ENCODE measurements around the gene RIPK1.
A peak's percentile ranks its signal among the peaks of the same experiment; 100 is the strongest.
"Not testable (repeated sequence)": the region's sequence is repeated elsewhere in the genome, so short reads cannot be mapped to it uniquely, and the experiment has no call there.

RIPK1 gene

DNA sequence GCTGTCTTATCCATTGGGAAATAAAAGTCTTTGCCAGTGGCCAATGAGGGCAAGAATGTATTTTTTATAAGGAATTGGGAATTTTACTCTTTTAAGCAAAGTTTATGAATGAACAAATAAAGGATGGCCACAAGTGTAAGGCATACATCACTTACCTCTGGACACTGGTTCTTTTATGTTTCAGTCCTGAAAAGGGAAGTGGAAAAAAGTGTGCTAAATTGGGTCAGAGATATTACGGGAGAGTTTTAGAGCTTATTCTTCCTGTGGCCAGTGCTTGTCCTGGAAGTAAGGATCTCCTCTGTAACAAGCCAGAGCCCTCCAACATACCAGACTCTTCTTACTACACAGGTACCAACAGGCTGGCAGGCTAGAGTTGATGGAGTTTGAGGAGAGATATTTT lies 22.5 kb upstream of the RIPK1 start:
- no peak for DNase-seq (ENCODE audit: low read depth)

DNA sequence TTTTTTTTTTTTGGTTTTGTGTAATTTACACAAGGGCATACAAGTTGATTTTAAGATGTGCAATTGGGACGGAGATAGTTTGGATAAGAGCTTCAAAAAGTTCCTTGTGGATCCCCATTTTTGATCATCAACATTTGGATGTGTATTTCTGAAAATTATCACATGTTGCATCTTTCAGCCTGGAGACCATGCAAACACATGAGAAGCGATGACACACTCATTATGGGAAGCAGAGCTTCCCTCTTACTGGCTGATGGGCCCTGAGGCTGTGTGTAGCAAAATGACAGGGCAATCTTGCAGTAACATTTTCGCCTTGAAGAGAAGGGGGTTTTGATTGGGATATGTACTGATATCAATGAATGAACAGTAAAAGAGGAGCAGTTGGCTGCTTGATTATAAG lies 22.0 kb upstream of the RIPK1 start:
- DNase-seq (ENCODE audit: low read depth): no peak

DNA sequence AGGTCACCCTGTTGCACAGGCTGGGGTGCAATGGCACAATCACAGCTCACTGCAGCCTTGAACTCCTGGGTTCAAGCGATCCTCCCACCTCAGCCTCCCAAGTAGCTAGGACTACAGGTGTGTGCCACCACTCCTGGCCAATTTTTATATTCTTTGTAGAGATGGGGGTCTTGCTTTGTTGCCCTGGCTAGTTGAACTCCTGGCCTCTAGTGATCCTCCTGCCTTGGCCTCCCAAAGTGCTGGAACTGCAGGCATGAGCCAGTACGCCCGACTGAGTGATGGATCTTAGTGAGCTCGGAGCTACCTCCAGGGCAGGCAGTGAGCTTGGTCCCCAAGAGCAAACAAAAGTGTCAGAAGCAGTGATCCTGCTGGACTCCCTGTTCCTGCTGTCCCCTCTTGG lies 20.3 kb upstream of the RIPK1 start:
- DNase-seq (ENCODE audit: low read depth): not testable (repeated sequence)

DNA sequence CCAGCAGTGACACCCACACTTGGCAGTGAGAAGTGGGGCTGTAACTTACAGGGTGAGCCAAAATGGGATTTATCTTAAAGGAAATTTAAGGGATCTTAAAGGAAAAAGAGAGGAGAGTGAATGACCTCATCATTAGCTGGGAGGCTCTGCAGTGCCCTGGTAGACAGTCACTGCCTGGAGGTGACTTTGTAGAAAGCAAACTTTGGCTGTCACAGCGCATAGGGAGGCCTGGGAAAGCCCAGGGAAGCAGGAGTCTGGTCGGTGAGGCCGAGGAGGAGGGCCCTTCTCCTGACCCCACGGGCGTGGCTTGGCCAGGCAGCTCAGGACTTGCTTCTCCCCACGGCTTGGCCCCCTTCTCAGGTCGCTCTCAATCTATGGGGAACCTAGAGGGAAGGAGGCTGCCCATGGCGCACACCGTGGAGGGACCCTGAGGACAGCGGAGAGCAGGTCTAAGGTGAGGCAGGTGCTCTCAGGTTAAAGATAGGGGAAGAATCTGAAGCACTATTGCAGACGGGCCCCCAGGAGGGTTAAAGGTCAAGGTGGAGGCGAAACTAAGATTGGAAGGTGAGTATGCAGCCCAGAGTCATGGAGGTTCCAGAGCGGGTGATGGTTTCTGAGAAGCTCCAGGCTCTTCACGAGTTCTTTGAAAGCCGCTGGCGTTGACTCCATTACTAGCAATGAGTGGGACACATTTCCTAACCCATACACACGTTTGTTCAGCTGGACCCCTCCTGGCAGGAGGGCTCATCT lies 15.6 kb upstream of the RIPK1 start:
- DNase-seq (ENCODE audit: low read depth): no peak

DNA sequence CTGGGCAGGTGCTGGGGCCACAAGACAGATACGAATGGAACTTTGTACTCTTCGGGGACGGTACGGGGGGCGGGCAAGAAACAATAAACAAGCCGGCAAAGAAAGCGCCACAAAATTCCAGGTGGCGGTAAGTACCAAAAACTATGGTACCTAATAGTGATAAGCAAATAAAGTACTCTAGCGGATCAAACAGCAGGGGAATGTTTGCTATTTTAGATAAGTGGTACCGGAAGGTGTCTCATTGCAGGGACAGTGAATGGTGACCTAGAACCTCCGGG lies 15.1 kb upstream of the RIPK1 start:
- no peak for DNase-seq (ENCODE audit: low read depth)

DNA sequence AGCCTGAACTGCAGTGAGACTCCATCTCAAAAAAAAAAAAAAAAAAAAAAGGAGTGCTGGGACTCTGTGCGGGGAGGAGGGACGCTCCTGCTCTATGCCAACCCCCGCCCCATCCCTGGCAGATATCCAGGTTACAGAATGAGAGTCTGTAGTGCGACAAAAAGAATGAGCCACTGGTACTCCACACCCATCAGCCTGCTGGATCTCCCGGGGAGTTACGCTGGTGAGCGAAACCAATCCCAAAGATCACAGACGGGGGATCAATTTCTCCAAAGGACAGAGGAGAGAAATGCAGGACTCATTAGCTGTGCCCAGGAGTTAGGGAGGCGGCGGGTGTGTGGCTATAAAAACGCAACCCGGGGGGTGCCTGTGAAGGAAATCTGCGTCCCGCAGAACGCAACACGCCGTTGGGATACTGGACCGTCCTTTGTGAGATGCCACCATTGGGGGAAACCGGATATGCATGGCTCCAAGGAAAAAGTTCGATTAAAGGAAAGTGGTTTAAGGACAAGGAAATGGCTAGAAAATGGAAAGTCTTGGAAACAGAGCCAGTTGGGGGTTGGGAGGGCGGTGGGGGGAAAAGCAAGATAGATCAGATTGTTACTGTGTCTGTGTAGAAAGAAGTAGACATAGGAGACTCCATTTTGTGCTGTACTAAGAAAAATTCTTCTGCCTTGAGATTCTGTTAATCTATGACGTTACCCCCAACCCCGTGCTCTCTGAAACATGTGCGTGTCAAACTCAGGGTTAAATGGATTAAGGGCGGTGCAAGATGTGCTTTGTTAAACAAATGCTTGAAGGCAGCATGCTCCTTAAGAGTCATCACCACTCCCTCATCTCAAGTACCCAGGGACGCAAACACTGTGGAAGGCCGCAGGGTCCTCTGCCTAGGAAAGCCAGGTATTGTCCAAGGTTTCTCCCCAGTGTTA lies 13.8 kb upstream of the RIPK1 start:
- not testable (repeated sequence) for DNase-seq (ENCODE audit: low read depth)

DNA sequence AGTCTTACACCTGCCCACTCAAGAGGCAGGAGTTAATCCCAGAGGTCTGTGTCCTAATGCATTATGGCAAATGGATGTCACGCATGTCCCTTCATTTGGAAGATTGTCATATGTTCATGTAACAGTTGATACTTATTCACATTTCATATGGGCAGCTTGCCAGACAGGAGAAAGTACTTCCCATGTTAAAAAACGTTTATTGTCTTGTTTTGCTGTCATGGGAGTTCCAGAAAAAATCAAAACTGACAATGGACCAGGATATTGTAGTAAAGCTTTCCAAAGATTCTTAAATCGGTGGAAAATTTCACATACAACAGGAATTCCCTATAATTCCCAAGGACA lies 13.2 kb upstream of the RIPK1 start:
- not testable (repeated sequence) for DNase-seq (ENCODE audit: low read depth)

DNA sequence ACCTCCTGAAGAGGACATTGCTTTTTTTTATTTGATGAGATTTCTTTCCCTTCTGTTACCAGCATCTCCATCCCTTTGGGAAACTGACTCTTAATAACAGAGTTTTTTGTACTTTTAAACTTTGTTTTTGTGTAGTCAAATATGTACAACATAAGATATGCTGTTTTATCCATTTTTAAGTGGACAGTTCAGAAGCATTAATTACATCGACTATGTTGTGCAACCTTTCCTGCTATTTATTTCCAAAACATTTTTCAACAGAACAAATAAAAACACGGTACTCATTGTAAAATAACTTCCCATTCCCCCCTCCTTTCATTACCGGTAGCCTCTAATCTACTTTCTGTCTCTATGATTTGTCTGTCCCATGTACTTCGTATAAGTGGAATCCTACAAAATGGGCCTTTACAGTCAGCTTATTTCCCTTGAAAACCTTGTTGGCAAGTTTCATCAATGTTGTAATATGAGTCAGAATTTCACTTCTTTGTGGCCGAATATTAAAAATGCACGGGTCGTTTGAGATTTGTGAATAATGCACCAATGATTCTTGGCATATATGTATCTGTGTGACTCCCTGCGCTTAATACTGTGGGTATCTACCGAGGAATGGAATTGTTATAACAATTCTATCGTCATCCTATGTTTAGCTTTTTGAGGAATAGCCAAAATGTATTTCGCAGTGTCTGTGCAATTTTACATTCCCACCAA lies 11.1 kb upstream of the RIPK1 start:
- no peak for DNase-seq (ENCODE audit: low read depth)

DNA sequence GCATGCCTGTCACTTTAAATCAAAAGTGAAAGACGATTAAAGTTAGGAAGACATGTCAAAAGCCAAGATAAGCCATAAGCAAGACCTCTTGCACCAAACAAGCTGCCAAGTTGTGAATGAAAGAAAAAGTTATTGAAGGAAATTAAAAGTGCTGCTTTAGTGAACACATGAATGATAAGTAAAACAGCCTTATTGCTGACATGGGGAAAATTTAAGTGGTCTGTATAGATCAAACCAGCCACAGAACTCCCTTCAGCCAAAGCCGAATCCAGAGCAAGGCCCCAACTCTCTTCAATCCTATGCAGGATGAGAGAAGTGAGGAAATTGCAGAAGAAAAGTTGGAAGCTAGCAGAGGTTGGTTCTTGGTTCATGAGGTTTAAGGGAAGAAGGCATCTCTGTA lies 9.3 kb upstream of the RIPK1 start:
- DNase-seq (ENCODE audit: low read depth): no peak

DNA sequence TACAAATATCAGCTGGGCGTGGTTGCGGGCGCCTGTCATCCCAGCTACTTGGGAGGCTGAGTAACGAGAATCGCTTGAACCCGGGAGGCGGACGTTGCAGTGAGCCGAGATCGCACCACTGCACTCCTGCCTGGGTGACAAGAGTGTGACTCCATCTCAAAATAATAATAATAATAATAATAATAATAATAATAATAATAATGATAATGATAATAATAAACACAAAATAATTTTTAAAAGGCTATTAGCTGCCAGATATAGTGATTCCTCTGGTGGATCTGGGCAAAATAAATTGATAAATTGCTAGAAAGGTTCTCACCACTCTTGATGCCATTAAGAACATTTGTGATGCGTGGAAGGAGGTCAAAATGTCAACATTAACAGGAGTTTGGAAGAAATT lies 8.2 kb upstream of the RIPK1 start:
- not testable (repeated sequence) for DNase-seq (ENCODE audit: low read depth)

DNA sequence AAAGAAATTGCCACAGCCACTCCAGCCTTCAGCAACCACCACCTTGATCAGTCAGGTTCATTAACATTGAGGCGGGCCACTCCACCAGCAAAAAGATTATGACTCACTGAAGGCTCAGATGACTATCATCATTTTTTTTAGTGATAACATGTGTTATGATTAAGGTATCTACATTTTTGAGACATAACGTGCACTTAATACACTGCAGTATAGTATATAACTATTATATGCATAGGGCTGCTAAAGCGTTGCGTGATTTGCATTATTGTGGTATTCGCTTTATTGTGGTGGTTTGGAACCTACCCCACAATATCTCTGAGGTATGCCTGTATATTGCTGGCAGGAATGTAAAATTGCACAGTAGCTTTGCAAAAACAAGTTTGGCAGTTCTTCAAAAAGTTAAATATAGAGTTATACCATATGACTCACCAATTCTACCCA lies 6.8 kb upstream of the RIPK1 start:
- no peak for DNase-seq (ENCODE audit: low read depth)

DNA sequence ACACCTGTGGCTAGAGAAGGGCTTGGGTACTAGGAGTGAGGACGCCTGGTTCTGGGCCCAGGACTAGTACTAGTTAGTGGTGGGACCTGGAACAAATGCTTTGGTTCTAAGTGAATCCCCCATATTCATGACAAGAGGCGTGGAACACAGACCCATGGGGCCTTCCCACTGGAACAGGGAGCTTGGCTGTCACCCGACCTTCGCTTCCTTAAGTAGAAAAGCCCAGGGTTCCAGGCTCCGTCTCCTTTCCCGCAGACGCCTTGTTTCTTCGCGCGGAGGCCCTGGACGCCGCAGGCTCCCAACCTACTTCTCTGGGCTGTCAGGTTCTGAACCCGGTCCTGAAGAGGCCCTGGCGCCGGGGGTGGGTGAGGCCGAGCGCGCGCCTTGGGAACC lies 5.0 kb upstream of the RIPK1 start:
- DNase-seq (ENCODE audit: low read depth): not testable (repeated sequence)

DNA sequence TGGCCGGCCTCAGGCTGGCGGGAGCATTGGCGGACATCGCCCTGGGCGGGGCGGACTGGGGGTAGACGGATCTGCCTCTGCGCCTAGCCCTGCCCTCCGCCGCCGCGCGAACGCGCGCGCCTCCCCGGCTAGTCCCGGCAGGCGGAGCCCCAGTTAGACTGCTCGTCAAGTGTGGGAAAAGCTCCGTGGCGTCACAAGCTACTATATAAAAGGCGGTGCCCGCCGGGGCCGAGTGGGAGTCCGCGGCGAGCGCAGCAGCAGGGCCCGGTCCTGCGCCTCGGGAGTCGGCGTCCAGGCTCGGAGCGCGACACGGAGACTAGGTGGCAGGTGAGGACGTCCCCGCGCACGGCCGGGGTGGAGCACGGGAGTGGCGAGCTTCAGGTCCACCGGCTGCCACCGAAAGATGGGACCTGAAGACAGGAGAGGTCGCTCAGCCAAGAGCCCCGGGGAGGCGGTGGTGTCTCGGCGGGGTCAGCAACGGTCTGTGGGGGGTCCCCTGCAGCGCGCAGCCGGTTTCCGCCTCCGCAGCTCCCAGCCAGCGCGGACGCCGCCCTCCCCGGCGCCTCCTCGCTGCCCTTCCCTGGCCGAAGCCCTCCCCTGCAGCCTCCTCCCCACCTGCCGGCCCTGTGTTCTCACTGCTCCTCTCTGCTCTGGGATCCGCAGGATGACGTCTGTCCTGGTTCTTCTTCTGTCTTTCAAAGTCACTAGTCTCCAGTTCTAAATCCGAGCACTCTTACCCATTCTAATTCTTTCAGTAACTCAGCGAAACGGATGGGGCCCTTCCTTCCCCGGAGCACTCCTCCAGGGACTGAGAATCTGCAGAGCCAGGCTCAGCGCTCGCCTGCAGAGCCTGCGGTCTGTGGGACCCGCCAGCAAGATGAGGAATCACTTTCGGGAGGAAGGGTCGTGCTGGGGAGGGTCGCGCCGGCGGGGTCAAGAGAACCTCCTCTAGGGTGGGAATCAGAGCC lies 4.3 kb upstream of the RIPK1 start:
- peak; percentile 92 for DNase-seq (ENCODE audit: low read depth)

DNA sequence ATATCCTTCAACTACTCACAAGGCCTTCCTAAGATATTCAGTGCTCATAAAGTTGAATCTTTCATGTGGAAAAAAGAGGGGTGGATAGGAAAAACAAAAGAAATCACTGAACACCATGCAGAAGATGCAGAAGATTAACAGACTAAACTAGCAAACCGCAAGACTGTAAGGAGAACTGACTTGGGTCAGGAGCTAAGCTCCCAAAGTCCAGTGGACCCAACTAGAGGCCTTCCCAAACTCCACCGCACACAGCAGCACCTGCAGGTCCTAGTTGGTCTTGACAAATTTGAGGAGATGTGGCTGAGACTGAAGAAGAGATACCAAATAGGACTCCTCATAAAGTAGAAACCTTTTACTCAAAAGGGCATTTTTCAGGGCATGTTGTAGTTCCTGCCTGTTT lies 3.3 kb downstream of the RIPK1 start:
- DNase-seq (ENCODE audit: low read depth): no peak

DNA sequence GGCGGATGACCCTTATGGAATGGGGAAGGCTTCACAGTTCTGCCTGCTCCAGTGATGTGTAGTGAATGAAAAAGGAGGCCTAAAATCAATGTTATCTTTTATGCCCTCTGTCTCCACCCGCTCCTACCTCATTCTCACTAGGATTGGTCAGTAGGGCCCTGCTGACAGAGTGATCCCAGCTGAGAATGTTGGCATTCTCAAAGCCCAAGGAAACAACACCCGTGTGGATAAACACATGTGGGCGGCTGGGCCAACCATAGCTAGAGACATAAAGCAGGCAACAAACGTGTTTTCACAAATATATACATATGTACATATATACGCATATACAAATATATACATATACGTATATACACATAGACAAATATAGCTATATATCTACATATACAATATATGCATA lies 4.5 kb downstream of the RIPK1 start:
- no peak for DNase-seq (ENCODE audit: low read depth)

DNA sequence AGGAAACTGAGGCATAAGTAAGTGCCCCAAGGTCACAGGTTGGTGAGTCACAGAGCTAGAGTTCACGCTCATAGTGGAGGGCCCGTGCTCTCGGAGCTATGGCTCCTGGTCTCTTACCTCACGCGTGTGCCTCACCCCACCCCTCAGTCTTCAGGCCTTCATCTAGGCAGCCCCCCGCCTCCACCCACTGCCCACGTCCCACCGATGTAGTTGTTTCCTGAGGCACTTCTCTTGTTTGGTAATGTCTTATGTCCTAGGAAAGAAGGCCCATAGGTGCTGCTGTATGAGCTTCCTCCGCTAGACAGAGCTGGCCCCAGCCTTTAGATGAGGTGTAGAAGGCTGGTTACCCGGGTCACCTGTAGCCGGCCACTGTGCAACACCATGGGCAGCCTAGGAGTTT lies 5.1 kb downstream of the RIPK1 start:
- DNase-seq (ENCODE audit: low read depth): no peak

DNA sequence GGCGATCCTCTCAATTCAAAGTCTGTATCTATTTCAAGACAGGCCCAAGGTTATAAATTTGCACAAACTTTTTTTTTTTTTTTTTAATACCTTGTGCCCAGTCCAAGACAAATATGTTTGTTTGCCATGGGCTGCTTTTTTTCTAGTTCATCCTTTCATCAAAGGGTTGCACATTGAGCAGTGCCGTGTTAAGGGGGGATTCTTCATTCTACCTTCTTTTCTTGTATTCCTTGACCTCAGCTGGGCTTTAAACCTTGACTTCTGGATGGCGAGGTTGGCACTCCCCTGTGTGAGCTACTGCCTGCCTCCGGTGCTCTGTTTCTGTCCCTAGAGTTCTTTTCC lies 7.4 kb downstream of the RIPK1 start:
- no peak for DNase-seq (ENCODE audit: low read depth)

DNA sequence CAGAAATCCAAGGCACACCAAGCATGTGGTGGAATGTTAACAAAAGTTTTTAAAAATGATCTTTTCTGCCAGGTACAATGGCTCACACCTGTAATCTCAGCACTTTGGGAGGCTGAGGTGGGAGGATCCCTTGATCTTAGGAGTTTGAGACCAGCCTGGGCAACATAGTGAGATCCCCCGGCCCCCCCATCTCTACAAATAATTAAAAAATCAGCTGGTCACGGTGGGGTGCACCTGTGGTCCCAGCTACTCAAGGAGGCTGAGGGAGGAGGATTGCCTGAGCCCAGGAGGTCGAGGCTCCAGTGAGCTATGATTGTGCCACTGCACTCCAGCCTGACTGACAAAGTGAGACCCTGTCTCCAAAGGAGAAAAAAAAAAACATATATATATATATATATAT lies 8.0 kb downstream of the RIPK1 start:
- DNase-seq (ENCODE audit: low read depth): no peak

DNA sequence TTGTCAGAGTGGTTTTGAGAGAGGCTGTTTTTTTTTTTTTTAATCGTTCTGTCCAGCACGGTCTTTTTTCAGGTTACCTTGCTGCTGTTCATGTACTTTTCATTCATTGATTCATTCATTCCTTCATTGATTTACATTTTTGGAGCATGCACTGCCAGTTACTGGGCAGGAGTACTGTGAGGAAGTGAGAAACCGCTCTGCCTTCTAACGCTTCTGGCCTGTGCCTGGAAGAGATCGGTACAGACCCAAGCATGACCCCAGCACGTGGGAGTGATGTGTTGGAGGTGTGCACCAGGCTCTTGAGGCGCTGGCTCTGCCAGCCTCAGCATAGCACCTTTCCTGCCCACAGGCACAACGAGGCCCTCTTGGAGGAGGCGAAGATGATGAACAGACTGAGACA lies 9.1 kb downstream of the RIPK1 start:
- DNase-seq (ENCODE audit: low read depth): no peak

DNA sequence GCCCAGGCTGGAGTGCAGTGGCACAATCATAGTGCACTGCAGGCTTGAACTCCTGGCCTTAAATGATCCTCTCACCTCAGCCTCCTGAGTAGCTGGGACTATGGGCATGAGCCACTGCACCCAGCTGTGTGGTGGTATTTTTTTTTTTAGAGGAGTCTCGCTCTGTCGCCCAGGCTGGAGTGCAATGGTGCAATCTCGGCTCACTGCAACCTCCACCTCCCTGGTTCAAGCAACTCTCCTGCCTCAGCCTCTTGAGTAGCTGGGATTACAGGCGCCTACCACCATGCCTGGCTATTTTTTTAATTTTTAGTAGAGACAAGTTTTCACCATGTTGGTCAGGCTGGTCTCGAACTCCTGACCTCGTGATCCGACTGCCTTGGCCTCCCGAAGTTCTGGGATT lies 10.7 kb downstream of the RIPK1 start:
- not testable (repeated sequence) for DNase-seq (ENCODE audit: low read depth)

DNA sequence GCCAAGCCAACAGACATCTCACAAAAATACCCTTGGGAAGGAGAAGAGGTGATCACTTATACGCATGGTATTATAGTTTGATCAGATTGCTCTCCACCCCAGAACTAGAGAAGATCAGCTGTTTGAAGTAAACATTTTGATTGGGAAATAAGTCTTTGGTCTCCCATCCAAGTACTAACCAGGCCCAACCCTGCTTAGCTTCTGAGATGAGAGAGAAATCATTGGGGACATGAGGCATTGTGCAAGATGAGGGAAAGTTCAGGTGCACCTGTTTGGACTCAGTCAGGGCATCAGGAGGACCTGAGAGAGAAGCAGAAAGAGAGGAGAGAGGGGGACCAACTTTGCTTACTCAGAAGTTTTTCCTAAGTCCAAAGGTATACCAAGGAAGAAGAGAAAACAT lies 11.4 kb downstream of the RIPK1 start:
- DNase-seq (ENCODE audit: low read depth): no peak

DNA sequence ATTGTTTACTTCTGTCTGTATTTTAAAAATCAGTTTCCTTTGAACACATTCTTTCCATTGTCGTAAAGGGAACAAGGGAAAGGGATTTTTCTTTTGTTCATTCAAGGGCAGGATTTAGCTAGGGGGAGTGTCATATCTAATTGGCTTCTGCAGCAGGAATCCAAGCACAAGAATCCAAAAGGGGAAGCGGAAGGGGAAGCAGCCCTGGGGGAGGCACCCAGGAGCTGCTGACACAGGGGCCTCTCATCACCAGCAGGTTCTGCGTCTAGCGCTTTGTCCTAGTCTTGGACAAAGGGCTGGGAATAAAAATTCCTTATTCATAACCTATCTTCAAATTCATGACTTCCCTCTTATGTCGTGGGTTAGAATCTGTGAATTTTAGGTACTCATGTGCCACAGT lies 13.7 kb downstream of the RIPK1 start:
- DNase-seq (ENCODE audit: low read depth): no peak

Measured in stromal cell of bone marrow (primary cell).